Calu3 (cell line): ENCODE results near the gene FNDC3A. TPM values are rescaled to one million over a fixed set of nuclear protein-coding genes. Genes with fewer than 3 reads are reported as not detected.

Experiments
- BruUV-seq: library from RNA; stranded (reverse); fragments of 400-500 nt; replicated peaks from 2 replicates; lab custom pipeline; 2021; lab: Mats Ljungman, UMichigan
- CTCF ChIA-PET: fragments of 300-600 bp; sonication (Branson Sonifier 250); formaldehyde crosslinking; loops from one replicate; lab custom pipeline; 2022; ENCODE audit warnings: antibody characterized with exemption; lab: Charles Lee
- DNase-seq: peaks from one replicate; pipeline ENCODE4 v3.0.0; 2022
- H3K27ac Mint-ChIP-seq: one replicate; pipeline ENCODE4 v1.8.0; 2022; ENCODE audit warnings: mixed read lengths; ENCODE audit not compliant: unreplicated experiment
- H3K27me3 Mint-ChIP-seq: one replicate; pipeline ENCODE4 v1.8.0; 2022; ENCODE audit warnings: mixed read lengths; ENCODE audit not compliant: unreplicated experiment
- H3K36me3 Mint-ChIP-seq: one replicate; pipeline ENCODE4 v1.8.0; 2022; ENCODE audit warnings: mild to moderate bottlenecking, moderate library complexity, mixed read lengths; ENCODE audit not compliant: insufficient read depth, unreplicated experiment
- H3K4me1 Mint-ChIP-seq: one replicate; pipeline ENCODE4 v1.8.0; 2022; ENCODE audit warnings: mild to moderate bottlenecking, low read depth, mixed read lengths; ENCODE audit not compliant: unreplicated experiment
- H3K4me3 Mint-ChIP-seq: one replicate; pipeline ENCODE4 v1.8.0; 2022; ENCODE audit warnings: mild to moderate bottlenecking, low read depth, moderate library complexity, mixed read lengths; ENCODE audit not compliant: unreplicated experiment
- H3K9me3 Mint-ChIP-seq: one replicate; pipeline ENCODE4 v1.8.0; 2022; ENCODE audit warnings: low read depth, mixed read lengths; ENCODE audit not compliant: unreplicated experiment
- CTCF ChIP-seq: fragments of 200-600 bp; IDR thresholded peaks from one replicate; pipeline ENCODE4 v1.8.0; 2022; ENCODE audit warnings: antibody characterized with exemption; ENCODE audit not compliant: unreplicated experiment
- intact Hi-C: fragments of 100-400 bp; cut with micrococcal nuclease; formaldehyde crosslinking; loops from one replicate; pipeline ENCODE4 v1.10.0; 2022; ENCODE audit not compliant: unreplicated experiment
- total RNA-seq: library from RNA; stranded (reverse); gene quantifications from 2 replicates; pipeline ENCODE4 v1.2.3, GENCODE V29; 2022

FNDC3A gene
- total RNA-seq, 1 experiment from 2014 or later, result 36.2 TPM

GRCh38 chr13:49084961-49085360 is 109.2 kb downstream of the FNDC3A start:
- Mint-ChIP-seq H3K27ac (no peak overlapping the region), H3K4me3 (no peak overlapping the region), H3K27me3 (no peaks in the 10 kb centered on the region), H3K36me3 (no peaks in the 10 kb centered on the region), H3K9me3 (no peaks in the 10 kb centered on the region), H3K4me1 (no peaks in the 10 kb centered on the region)
- no TSS peak for BruUV-seq
- CTCF ChIA-PET, result no interaction called here
- intact Hi-C loops, result no loop called here
- TF ChIP-seq CTCF, result no peak
- DNase-seq, result no peak

GRCh38 chr13:49086722-49087121 is 111.0 kb downstream of the FNDC3A start:
- Mint-ChIP-seq H3K4me1 (no peaks in the 10 kb centered on the region), H3K4me3 (no peak overlapping the region), H3K9me3 (no peaks in the 10 kb centered on the region)

GRCh38 chr13:49093376-49093775 is 117.7 kb downstream of the FNDC3A start:
- DNase-seq, result no peak
- Mint-ChIP-seq H3K27me3 (no peaks in the 10 kb centered on the region), H3K36me3 (no peaks in the 10 kb centered on the region), H3K27ac (no peak overlapping the region), H3K4me3 (no peak overlapping the region), H3K9me3 (peaks cover 2% of the 10 kb centered on the region), H3K4me1 (peaks cover 15% of the 10 kb centered on the region)
- CTCF ChIA-PET, result no interaction called here
- TF ChIP-seq CTCF, result no peak
- BruUV-seq, result no TSS peak
- intact Hi-C loops, result no loop called here

More at GRCh38 chr13:49086722-49087121, 111.0 kb downstream of the FNDC3A start:
- CTCF ChIA-PET, result no interaction called here
- Mint-ChIP-seq H3K27me3 (no peaks in the 10 kb centered on the region), H3K36me3 (no peaks in the 10 kb centered on the region), H3K27ac (no peak overlapping the region)
- no TSS peak for BruUV-seq
- TF ChIP-seq CTCF, result no peak
- intact Hi-C loops, result no loop called here
- no peak for DNase-seq

GRCh38 chr13:49097374-49097773 is 121.7 kb downstream of the FNDC3A start:
- CTCF ChIA-PET, result no interaction called here
- Mint-ChIP-seq H3K4me3 (no peak overlapping the region), H3K4me1 (peaks cover 33% of the 10 kb centered on the region), H3K36me3 (no peaks in the 10 kb centered on the region), H3K27me3 (no peaks in the 10 kb centered on the region), H3K27ac (peak overlapping the region; percentile 13), H3K9me3 (peaks cover under 1% of the 10 kb centered on the region)
- no TSS peak for BruUV-seq
- intact Hi-C loops, result no loop called here
- DNase-seq, result no peak
- TF ChIP-seq CTCF, result no peak
